LNCAP (cell line): ENCODE data around the gene ZNF57.

Experiments
- CTCF ChIP-seq: fragments of 450-650 bp; IDR thresholded peaks from 2 replicates; pipeline ENCODE4 v1.5.1; 2017; ENCODE audit warnings: mild to moderate bottlenecking

Gene ZNF57

DNA sequence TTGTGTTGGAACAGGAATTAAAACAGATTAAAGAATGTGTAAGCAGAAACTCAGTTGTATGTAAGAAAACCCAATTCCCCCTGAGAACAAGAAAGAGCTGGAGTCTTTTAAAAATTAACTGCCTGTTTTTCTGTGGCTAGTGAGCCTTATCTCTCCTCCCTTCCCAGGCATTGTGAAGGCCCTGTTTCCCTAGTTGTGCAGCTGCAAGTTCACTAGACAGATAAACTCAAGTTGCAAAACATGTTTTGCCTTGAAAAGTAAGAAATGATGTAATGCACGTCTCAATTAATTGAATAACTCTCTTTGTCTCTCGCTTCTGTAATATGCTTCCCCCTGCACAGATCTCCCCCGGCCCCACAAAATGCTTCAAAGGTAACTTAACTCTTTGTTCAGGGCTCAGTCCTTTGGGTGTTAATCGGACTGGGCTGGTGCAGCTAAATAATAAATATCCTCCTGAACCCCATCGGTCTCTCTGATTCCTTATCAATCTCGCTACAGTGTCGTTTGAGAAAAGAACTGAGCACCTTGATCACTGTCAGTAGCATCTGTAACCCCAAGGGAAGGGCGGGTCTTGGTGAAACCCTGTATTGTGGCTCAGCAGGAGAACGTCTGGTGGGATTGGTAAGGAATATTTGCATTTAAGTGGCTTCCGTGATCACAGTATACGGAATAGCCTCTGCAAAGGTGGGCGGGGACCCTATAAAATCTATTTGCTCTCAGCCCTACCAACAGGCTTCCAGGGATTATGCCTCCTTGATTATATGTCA, 35.2 kb upstream of the ZNF57 start:
- TF ChIP-seq CTCF: no peak

- TF ChIP-seq CTCF: no peak
Measured at GRCh38 chr19:2866495-2867024, 34.2 kb upstream of the ZNF57 start.

DNA sequence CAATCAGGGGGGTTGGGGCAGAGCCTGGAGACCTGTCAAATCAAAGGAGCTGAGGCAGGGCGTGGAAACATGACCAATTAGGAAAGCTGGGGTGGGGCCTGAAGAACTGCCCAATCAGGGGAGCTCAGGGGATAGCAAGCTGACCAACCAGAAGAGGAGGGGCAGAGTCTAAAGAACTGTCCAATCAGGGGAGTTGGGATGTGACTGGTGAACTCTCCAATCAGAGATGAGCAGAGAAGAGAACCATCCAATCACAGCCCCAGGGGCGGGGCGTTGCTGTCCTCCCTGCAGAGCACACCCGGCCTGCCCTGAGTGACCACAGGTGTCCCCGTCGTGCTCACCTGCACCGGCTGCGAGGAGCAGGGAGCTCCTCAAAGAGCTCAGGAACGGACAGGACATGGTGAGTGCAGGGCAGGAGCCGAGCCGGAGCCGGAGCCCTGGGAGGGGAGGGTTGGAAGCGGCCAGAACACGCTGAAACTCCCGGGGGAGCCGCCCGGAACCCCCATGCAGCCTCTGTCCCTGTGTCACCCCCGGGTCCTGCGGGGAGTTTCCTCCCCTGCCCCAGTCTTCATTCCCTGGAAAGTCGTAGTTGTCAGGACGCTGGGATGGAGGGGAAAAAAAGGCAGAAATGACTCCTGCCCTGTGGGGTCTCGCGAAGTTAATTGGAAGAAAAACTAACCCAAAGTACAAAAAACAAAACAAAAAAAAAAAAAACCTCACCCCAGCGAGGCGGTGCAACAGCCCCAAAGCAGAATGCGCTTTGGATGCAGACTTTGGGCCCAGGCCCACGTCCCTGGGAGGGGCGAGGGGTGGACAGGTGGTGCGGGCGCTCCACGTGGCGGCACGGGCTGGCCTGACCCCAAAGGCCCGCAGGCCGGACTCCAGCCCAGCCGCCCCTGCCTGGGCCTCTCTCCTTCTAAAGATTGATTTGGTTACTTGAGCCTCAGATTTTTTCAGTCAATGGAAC, 33.4 kb upstream of the ZNF57 start, which contains the start of gene ZNF556:
TSS of gene ZNF556 (plus strand) at position 311 of the 967 bp plus-strand sequence. CDS start at position 398, 87 bp downstream.
- TF ChIP-seq CTCF: no peak

DNA sequence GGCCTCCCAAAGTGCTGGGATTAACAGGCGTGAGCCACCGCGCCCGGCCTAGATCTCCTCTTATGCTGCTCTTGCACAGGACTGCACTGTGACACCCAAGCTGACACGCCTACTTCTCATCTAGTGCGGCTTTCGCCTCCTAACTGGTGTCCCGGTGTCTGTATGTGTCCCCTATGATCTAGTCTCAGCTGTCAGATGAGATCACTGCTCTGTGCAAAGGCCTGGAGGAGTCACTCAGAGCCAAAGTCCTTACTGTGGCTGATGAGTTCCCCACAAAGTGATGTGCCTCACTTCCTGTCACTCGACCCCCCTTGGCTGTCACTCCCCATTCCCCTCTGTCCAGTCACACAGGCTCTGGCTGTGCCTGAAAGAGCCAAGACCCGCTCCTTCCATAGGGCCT, 31.1 kb upstream of the ZNF57 start:
- TF ChIP-seq CTCF: no peak

- peak; percentile 22; the same call in 1 of the 2 replicates for TF ChIP-seq CTCF
Measured at GRCh38 chr19:2872175-2872574, 28.6 kb upstream of the ZNF57 start.

- no peak for TF ChIP-seq CTCF
Measured at GRCh38 chr19:2877398-2878331, 23.1 kb upstream of the ZNF57 start.
